HG02938 (cell line): ENCODE results near the gene MICAL2.
A peak's percentile ranks its signal among the peaks of the same experiment; 100 is the strongest.

ENCODE experiments used
- ATAC-seq: cut with Tn5 transposase; IDR thresholded peaks from one replicate; pipeline ENCODE4 v1.9.1; 2021; ENCODE audit warnings: mild to moderate bottlenecking, moderate library complexity; ENCODE audit not compliant: unreplicated experiment

The MICAL2 gene

DNA sequence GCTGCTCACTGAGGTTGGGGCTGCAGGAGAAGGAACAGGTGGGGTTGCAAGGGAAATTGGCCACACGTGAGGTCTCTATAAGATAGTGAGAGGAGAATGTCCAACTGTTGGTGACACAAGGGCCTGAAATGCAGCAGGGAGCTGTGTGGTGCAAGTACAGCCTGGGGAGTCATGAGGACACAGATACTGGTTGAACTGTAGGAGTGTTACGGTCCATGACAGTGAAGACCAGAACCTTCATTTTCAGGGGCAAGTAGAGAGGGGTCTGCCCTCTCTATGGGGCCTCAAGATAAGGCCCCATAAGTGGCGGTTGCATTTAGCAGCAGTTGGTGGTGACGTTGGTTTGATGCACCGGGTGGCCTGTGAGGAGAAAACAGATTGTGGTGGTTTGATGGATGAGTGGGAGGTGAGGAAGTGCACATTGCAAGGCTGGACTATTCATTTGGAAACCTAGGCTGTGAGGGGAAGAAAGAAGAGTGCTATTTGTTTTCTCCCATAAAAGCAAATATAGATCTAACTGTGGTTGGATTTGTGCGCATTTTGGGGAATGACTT lies 39.4 kb downstream of the MICAL2 start:
- ATAC-seq = no peak

DNA sequence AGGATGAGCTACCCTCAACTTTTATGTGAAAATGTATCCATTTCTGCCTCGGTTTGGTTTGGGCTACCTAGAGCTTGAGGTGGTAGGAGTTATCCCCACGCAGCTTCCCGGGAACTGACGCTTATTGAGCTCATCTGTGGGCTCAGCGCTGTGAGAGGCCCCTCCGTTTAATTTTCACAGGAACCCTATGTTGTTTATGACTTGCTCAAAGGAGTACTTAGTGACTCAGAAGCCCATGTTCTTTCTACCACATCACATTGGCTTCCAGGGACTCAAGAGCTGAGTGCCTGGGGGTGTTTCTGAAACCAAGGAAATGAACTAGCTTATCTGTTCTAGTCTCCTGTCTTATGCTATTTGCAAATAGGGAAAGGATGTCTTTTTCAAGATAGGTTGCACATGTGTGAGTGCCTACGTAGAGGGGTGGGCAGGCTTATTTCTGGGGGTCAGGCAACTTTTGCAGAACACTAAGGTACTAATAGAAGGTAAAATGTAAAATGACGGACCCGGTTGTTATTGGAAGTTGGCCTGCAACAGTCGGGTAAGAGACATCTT lies 40.5 kb downstream of the MICAL2 start:
- ATAC-seq = no peak

DNA sequence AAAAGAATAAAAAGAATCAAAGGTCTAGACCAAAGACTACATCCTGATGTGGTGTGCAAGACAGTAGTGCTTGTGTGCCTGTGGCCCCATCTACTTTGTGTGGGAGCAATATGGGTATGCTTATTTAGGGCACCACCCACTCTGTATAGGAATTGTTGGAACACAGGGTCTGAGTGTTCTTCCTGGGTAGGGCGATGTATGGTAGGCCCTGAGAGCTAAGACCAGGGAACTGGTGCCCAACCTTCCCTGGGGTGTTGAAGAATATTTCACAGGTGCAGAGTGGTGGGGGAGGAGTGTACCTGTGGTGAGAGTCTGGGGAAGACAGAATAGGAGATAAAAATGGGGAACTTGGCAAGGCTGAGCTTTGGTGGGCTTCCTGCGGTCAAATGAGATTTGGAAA lies 41.9 kb downstream of the MICAL2 start:
- ATAC-seq = no peak

DNA sequence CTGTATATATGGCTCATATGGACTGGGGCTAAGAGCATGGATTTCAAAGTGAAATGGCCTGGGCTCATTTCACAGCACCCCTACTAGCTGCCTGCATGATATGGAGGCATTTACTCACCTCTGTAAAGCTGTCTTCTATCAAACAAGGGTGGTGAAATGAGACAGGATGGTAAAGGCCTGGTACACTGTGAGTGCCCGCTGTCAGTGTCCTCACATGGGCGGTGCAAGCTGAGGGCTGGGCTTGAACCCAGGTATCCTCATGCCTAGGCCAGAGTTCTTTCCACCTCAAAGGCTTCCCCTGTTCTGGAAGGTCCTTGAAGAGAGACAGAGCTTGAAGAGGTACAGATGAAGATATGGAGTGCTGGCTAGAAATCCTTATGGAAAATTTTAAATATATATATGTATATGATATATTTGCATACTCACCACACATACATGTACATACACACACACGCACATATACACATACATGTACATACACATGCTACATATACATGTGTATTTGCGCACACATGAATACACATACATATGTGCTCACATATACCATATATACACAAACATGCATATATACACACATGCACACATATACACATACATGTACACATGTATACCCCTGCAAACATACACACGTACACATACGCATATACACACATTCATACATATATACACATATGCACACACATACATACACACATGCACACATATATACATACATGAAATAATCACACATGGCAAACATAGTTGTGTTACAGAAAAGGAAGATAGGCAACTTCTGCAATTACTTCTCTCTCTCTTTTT lies 44.7 kb downstream of the MICAL2 start:
- ATAC-seq = no peak

DNA sequence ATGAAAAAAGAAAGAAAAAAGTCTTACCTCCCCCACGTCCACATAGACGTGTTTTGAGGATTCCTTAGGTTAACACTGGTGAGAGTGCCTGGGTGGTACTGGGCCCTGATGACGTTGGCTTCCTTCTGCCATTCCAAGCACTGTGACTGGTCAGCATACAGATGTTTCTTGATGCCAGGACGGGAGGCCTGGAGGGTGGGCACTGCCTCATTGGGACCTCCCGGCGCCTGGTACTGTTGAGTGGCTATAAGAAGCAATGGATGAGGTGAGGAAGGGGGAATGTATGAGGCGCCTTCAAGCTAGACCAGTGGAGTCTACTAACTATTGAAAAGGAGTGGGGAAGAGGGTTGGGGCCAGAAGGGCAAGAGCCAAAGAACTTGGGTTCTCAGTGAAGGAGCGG lies 45.3 kb downstream of the MICAL2 start:
- ATAC-seq = no peak

DNA sequence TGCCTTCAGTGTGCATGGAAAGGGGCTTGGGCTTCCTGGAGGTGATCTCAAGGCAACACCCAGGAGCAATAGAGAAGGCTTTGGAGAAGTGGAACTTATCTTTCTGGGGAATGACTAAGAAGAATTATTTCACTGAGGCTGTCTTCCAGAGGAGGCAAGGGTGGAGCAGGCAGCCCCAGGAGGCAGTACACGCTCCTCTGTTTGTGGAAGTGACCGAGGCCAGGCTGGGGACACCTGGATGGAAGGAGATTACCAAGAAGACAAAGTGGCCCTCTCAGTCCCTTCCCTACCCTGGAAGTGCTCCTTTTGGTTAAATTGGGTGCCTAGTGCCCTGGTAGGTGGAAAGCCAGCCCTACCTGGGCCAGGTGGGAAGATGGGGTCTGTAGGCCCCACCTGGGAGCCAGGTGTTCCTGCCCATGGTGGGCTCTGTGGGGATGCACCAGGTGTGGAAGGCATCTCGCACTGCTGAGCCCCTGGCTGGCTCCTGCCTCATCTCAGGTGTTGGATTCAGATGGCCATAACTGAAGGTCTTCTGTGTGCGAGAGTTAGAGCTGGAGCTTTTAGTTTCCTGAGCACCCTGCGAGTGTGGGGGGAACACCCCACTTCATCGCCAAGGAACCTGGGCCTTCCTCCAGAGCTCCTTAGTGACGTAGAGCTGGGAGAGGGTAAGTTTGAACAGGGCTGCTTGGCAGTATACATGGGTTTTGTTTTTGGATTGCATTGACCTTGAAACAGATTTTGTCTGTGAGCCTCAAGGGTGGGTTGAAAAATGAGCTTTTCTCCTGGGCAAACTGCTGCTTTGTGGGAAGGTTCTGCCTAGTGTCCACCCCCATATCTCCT lies 46.1 kb downstream of the MICAL2 start:
- ATAC-seq = no peak

DNA sequence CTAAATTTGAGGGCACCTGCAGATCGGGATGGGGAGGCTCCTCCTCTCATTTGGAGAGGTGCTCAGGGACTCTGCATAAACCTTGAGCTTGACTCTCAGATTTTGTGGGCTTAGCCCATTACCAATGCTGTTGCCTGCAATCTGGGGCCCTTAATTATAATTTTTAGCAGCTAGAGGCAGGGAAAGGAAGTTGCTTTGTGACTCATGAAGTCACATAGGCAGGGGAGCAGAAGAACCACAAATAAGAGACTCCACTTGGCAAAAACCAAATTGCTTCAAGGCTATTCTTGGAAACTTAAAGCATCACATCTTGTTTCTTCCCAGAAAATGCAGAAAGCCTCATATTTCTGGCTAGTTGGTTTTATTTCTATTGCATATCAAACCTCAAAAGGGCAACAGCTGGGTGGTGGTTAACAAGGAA lies 46.9 kb downstream of the MICAL2 start:
- no peak for ATAC-seq

DNA sequence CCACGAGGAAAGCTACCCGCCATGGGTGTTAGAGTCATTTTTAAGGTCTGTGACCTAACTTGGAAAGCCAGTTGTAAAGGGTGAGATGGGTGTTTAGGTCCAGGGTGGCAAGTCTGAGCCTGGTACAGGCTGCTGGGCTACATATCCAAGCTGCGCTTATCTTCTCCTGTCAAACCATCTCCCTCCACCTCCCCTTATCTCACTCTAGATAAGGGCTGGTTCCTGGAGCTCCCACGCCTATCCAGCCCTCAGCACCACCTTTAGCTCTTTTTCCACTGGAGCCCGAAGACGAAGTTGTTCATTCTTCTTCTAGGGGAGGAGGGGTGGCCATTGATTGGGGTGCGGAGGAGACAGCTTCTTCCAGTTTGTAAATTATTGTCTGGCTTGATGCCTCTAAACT lies 48.5 kb downstream of the MICAL2 start:
- no peak for ATAC-seq

DNA sequence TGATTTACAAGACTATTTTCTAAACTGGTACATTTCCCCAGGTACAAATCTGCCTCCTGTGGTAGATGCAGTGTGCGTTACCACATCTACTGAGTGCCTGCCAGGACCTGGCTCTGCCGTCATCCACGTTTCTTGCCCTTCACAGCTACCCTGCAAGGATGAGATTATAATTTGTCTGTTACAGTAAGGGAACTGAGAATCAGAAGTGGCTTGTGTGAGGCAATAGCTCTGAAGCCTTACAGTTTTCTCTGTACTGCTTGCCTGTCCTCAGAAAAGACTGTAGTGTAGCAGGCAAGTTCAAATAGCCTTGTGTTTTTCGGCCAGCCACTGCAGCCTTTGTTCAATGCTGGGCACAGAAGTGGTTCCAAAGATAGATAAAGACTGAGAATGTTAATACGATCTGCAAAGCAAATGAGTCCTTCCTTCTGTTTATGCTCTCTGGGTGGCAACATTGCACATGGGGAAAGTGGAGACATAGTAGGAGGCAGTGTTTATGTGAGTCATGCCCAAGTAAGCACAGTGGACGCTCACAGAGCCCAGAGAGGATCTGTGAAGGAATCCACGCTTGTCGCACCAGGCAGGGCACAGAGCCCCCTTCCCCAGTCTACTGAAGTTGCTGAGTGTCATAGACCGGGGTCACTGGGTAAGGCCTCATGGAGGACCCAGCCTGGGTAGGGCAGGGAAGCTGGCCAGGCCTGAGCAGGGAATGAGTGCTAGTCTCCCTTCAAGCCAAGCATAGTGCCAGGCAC lies 49.1 kb downstream of the MICAL2 start:
- ATAC-seq = no peak

DNA sequence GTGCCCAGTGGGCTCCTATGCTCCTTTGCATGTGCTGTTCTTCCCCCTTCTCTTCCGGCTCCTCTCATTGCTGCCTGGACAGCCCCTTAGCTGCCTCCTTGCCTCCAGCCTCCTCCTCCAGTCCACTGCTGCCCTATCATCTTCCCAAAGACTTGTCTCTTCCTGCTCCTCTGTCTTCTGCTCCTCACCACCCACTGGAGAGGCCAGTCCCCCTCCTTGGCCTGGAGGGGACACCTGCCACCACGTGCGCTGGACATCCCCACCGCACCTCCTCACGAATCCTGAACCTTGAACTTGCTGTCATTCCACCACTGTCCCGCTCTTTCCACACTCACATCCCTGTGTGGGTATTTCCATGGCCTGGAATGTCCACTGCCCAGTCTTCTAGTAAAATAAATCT lies 49.8 kb downstream of the MICAL2 start:
- no peak for ATAC-seq

DNA sequence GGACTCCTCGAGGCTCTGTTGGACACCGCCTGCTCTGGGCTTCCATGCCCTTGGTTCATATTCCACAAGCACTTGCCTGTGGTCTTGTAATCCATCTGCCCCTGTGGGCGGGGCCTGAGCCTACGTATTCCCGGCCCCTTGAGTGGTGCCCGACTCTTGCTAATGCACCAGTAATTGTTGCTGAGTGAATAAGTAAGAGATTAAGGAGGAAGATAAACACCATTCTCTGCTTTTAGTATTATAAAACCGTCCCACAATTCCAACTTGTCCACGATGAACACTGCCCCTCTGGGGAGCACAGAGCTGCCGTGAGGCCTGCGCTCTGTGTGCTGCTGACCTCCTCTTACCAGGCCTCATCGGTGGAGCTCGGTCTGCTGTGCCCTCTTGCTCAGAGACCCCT lies 50.3 kb downstream of the MICAL2 start:
- ATAC-seq = no peak

DNA sequence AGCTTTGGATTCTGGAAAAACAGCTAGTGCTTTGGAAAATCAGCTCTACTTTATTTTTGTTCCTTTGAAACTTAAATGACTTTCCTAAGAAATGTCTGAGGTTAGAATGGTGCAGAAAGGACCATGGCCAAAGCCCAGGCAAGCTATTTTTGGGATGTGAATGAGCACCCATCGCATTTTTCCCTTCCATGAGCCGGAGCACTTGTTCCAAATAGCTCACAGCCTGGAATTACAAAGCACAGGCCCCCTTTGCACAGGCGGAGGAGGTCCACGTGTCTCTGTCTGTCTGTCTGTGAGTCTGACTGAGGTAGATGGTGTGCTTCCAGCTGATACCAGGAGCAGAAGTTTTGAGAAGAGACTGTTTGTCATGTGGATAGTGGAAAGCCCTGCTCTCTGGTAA lies 50.7 kb downstream of the MICAL2 start:
- no peak for ATAC-seq

DNA sequence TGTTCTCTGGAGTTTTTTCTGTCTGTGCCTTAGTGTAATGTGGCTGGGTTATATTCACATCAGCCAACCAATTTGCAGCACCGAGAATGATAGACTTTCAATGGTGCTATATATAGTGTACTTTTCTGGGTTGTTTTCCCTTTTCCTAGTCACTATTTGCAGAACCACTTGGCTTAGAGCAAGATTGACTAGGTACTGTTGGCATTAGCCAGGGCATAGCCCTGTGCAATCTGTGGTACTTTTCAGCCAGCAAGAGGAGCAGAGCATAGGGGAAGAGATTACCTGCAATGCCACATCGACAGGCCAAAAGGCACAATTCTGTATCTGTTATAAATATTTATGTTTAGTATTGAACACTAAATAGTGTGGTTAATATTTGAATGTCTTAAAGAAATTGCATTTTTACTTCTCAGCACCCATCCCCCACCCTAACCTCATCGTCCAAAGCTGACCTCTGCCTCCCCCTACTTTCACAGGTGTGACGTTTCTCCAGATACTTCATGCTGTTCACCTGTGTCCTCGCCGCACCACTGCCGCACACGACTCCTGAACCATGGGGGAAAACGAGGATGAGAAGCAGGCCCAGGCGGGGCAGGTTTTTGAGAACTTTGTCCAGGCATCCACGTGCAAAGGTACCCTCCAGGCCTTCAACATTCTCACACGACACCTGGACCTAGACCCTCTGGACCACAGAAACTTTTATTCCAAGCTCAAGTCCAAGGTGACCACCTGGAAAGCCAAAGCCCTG lies 51.4 kb downstream of the MICAL2 start:
- no peak for ATAC-seq

DNA sequence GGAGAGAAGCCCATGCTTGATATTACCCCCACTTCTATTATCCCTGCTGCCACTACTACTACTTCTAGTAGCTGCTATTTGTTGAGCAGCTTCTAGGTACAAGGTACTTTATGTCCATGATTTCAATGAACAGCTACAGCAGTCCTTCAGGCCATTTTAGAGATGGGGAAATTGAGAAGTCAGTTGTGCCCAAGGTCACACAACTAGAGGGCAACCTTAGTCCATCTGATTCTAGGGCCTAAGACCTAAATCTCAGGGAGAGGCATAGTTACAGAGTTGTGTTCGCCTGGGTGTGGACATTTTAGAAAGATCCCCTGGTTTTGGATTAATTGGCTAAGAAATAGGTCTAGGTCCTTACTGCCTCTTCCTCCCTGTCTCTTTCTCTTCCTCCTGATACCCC lies 52.3 kb downstream of the MICAL2 start:
- no peak for ATAC-seq

DNA sequence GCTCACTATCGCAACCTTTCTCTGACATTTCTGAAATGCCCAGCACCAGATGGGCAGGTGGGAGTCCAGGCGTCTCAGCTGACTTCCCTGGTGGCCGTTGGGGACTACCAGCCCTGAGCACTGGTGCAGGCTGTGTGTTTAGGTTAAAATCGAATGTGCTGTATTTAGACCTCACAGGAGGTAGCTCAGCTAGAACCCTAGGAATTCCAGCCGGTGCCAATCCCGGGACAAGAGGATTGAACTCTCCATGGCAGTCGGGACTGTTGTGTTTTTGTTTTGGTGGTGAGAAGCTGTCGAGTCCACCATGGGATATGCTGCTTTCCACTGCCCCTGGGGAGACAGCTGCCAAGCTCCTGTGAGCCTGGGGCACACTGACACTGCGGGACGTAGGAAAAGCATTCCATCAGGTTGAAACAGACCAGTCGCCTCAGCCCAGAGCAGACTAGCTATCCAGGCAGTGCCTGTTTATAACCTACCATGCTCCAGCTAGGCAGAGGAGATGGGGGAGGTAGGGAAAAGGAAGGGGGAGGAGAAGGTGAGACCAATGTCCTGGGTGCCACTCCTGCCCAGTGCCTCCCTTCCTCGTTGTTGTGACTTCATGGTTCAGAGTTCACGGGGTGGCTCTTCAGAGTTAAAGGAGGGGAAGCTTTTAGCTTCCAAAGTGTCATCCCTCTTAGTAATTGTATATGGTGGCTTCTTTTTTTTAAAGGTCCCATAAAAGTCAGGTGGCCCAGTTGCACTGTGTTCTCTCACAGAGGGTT lies 53.0 kb downstream of the MICAL2 start:
- ATAC-seq = no peak

DNA sequence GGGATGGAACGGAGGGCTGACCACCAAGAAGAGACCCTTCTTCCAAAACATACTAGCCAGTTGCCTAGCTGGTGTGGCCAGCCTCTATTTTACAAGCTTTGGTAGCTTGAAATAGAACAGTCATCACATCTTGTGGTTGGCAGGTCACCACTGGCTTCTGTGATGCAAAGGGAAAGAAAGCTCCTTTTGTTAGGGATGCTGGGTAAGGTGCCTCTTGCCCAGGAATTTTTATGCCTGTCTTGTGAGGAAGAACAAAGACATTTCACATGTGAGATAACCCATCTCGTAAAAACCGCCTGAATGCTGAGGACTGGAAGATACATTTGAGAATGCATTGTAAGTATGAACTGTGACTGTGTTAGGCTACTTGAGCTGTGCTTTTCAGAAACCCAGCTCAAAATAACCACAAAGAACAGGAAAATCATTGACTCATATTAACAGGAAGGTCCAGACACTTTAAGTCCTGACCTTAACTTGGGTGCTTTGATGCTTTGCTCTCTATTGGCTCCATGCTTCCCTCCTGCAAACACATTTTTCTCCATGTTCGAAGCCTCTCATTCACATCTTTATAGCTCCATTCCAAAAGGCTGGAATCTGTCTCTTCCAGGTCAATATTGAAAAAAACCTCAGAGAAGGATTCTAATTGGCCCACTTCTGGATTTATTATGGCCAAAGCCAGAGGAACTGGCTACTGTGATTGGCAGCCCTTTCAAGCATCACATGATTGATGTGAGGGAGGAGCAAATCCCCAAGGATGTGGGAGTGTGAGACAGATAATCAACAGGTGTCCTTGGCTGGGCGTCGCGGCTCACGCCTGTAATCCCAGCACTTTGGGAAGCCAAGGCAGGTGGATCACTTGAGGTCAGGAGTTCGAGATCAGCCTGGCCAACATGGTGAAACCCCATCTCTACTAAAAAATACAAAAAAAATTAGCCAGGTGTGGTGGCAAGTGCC lies 53.9 kb downstream of the MICAL2 start:
- peak; percentile 39 for ATAC-seq

DNA sequence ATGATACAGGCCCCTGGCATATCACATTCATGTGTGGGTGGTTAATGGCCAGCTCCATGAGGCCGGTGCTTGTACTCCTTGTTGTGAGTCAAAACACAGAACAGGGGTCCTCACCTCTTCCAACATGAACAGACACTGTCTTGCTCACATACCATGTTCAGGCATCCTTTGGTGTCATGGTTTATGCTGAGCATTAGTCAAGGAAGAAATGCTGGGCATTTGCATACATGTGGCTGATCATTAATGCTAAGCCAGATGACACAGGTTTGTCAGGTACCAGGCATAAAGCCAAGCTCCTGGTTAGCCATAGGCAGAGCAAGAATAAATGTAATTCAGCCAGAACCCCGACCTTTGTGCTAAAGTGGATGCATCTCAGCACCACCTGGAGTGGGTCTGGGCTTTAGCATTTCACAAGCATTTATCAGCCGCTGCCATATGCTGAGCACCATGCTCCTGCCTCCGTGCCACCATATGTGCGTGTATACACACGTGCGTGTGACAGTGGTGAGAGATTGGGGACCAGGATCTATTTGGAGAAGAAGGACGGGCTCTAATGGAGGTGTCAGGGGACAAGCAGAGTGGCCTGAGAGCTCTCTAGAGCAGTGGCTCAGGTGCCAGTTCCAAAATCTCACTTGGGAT lies 55.0 kb downstream of the MICAL2 start:
- no peak for ATAC-seq
